Left colon (tissue), 2 donors: ENCODE results near the gene ASPN. TPM values are rescaled to one million over a fixed set of nuclear protein-coding genes. Genes with fewer than 3 reads are reported as not detected.
"Not testable (repeated sequence)": the region's sequence is repeated elsewhere in the genome, so short reads cannot be mapped to it uniquely, and the experiment has no call there.

Experiments
- ATAC-seq: fragments of 200-7000 bp; cut with Tn5 transposase; one replicate; pipeline ENCODE4 v1.9.1; 2020; ENCODE audit warnings: mild to moderate bottlenecking, moderate library complexity
- DNase-seq, 2 donors: peaks; one replicate each; pipeline ENCODE4 v3.0.0-alpha.2; 2020
- intact Hi-C, 2 donors: fragments of 100-400 bp; cut with DNase I in 1 of 2; cut with micrococcal nuclease in 1 of 2; formaldehyde crosslinking; loops; one replicate each; pipeline versions ENCODE4 v1.11.2 to v1.14.0; 2022; cut with DNase I, micrococcal nuclease
- microRNA-seq, 2 donors: library from miRNA; unstranded; fragments of <30 nt; microRNA quantifications; one replicate each; pipeline versions ENCODE4 v1.1.0 to v1.2.0, GENCODE V29; 2020
- total RNA-seq, 2 donors: library from RNA; stranded (reverse); fragmentation: NEBNext Ultra II Directional; extraction: Animal tissue kit (Norgen Biotek cat#: 25700); gene quantifications; one replicate each; pipeline ENCODE4 v1.2.1, GENCODE V29; 2021
- donor health status: DM: no; HTN: no; CAD: no.
- donor health status: DM: yes; HTN: yes; CAD: no.

Gene ASPN
- total RNA-seq, 2 donors from 2014 or later: 0.46 to 4.0 TPM

DNA sequence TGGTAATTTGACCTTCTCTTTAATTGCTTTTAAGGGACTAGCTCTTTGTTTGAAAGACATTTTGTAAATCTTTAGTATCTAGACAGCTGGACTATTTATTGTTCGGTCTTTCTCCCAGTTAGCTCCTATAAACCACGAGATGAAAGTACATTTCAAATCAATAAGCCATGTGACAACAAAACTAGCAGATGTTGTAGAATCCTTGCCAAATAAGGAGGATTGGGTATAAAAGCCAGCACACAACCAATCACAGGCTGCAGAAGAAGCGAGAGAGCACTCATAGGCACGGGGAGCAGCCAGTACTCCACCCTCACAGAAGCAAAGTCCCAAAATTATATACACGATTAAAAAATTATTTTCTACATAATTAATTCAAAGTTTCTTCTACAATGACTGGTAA lies 50.0 kb downstream of the ASPN start:
- ATAC-seq: no peak
- intact Hi-C loops: no loop called here

DNA sequence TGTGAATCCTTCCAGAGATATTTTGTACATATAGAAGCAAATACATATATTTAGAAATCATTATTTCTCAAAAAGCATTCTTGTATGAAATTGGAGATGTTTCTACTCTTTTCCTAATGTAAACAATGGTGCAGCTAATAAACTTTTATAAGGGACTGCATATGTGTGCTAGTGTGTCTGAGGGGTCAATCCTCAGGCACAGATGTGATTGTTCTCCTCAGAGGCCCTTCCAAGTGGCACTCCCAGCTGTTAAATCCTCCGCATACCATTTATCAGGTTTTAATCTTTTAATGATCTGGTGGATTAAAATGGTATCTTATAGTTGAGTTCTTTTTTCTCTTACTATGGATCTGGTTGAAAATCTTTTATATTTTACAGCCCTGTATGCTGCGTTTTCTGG lies 52.5 kb downstream of the ASPN start:
- intact Hi-C loops: no loop called here
- ATAC-seq (no peak), DNase-seq (no peak)

More for the DNA sequence above, 50.0 kb downstream of the ASPN start:
- DNase-seq: no peak

DNA sequence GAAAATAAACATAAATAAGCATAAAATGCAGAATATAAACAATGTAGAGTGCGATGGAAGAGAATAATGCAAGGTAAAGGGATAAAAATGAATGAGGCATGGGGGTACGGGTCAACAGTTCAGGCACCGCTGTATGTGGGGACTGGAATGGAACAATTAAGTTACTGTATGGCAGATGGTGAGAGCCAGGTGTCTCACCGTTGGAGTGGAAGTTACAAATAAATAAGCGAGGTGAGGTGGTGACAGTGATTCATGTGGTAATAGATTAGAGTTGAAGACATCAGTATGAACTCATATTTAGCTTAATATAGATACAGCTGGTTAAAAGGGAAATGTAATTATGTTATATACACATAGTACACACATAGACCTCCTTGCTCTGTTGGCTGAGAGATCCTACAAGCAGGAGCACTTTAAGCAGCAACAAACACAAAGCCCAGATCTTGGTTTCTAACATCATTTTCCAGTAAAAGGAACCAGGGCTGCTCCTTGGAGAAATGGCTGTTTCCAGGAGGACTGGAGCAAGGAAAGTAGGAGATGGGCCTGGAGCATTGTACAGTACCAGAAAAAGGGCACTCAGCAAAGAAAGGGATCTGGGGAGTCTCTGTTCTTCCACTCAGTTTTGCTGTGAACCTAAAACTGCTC lies 55.7 kb downstream of the ASPN start:
- ATAC-seq (no peak), DNase-seq (no peak)
- intact Hi-C loops: no loop called here

DNA sequence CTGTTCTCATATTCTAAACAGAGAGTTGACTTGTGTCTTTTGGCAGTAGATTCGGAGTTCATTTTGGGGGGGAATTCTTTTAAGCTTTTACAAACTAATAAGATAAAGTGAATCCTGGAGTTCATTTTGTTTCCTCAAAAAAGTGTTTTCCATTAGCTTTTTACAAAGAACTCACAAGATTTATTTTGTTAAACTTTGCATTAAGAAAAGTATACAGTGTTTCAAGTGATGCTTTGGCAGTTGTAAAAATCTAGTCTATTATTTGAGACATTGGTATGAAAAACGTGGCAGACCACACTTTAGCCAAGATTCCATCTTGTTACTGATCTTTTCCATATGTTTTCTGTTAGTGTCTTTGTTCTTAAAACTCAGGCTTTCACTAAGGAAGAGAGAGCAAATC lies 56.8 kb downstream of the ASPN start:
- intact Hi-C loops: no loop called here
- DNase-seq: no peak
- ATAC-seq: no peak

DNA sequence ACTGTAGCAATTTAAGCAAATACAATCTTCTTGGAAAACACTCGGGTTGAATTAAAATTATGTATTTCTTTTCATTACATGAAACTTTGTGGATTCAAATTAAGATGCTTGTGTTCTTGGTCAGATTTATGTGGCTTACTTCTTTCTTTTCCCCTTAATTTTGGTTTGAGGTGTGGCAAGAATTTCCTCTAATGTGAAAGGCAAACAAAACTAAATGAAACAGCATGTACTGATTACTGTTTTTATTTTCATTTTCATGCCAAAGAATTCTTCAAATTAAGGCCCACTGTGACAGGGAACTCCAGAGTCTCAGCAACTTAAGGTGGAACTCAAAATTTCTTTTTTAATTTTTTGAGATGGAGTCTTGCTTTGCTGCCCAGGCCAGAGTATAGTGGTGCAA lies 58.0 kb downstream of the ASPN start, which contains the start of gene OMD:
OMD (minus strand) TSS at position 132 of the 400 bp plus-strand sequence. CDS start 6,913 bp downstream, outside the sequence.
- ATAC-seq: no peak
- intact Hi-C loops: no loop called here
- no peak for DNase-seq

DNA sequence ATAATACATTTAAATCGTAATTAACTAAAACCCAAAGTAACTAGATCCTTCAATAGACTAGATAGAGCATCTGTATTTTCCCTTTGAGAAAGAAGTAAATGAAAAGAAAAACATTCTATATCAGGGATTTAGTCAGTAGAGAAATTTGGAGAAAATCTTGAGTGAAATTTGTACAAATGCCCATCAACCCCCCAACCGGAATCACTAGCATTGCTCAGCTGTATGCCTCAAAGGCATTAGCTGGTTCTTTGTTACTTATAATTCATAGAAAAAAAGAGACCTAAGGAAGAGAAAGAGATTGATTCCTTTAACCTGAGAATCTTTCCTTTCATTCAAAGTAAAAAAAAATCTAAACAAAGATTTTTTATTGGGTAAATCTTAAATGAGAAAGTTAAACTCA lies 58.7 kb downstream of the ASPN start:
- ATAC-seq (no peak), DNase-seq (no peak)
- intact Hi-C loops: no loop called here

DNA sequence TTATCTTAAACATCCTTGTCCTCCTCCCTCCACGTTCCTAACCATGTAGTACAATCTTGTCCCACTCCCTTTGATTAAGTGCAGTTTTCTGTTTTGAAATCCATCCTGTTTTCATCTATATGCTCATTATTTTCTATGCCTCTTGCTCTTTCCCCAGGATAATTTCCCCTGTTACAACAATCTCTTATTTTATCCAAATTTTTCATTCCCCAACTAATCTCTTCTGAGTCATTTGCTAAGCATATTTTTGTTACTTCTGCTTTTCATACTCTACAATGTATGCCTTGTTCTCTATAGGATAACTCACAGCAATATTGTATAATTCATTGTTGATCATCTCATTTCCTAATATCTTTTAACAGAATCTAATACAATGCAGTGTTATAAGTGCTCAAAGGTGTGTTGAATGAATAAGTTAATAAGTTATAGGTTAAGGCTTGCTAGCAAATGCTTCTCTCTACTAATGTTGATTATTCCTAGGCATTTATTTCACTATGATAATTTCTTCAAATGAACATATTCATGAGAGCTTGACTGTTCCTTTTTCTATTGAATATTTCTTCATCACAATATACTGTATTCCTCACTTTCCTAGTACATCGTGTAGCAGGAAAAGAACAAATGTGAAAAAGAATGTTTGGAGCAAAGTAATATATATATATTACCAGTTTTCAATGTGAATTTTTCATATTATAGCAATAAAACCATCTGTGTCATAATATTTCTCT lies 59.5 kb downstream of the ASPN start:
- ATAC-seq (no peak), DNase-seq (no peak)
- intact Hi-C loops: no loop called here

DNA sequence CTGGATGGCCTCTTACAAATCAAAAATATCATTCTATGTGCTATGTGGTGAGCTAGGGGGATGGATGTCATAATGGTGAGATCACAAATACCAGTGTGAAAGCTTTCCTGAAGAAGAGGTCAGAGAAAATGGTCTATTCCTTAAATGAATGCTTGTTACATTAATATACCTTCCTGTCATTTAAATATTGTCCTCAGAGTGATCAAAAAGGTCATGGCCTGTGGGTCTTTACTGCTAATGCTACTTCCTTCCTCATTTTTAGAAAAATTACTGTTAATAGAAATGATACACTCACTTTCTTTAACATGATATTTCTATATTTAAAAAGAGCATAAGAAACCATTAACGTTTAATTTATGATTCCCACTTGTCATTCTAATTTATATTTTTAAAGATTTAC lies 67.7 kb downstream of the ASPN start:
- intact Hi-C loops: no loop called here
- DNase-seq (no peak), ATAC-seq (no peak)

DNA sequence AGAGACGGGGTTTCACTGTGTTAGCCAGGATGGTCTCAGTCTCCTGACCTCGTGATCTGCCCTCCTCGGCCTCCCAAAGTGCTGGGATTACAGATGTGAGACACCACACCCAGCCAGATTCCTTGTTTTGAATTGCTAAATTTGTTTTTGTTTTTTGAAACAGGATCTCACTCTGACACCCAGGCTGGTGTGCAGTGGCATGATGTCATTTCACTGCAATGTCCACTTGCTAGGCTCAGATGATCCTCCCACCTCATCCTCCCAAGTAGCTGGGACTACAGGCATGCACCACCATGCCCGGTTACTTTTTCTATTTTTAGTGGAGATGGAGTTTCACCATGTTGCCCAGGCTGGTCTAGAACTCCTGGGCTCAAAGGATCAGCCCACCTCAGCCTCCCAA lies 71.1 kb downstream of the ASPN start:
- intact Hi-C loops, ATAC-seq, DNase-seq: not testable (repeated sequence)

DNA sequence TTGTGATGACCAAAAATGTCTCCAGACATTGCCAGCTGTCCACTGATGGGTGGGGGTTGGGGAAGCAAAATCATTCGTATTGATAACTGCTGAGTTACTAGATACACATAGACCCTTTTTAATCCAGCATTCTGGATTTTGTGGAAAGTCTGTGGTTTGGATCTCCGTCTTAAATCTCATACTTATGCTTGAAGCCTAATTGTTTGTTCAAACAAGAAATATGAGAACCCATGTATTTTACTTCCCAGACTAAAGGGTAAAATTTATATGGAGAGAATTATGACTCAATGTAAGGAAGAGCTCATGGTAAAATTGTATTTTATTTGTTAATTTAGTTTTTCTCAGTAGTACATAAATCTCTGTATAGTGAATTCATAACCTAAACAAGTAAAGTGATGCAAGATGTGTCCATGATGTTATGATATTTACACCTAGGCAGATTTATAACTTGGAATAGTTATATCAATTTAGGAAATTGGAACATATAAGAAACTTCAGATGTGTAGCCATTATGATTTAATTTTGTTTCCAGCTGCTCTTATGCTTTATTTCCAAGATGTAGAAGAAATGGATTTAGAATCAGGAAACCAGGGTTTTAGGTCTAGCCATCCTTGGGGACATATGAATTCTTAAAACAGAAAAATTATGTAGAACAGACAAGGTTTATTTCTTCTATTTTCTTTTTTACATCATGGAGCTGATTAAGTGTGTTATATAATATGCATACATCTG lies 73.4 kb downstream of the ASPN start:
- intact Hi-C loops: no loop called here
- ATAC-seq (no peak), DNase-seq (no peak)

DNA sequence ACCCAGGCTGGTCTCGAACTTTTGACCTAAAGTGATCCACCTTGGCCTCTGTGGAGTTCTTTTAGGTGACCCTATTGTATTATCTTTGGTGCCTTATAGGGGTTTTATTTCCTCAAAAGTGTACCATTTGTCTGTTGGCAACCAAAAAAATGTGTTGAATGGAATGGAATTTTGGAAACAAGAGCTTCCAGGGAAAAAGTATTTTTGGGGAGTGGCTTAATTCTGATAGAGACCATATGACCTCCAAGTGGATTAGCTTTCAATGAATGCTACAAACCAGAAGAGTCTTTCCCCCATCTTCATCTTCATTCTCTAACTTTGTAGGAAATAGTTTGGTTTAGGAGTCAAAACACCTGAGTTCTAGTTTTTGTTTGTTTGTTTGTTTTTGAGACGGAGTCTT lies 74.5 kb downstream of the ASPN start:
- ATAC-seq (no peak), DNase-seq (no peak)
- intact Hi-C loops: no loop called here

DNA sequence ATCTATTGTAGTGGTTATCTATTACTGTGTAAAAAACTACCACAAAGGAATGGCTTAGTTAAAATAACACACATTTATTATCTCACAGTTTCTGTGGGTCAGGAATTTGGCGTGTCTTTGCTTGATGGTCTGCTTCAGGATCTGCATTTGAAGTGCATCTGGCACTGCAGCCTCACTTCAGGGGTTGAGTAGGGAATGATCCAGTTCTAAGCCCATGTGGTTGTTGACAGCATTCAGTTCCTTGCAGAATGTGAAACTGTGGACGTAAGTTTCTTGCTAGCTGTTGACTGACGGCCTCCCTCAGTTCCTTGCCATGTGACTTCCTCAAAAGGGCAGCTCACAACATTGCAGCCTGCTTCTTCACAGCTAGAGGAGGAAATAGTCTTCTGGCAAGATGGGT lies 75.8 kb downstream of the ASPN start:
- intact Hi-C loops: no loop called here
- ATAC-seq (peak; percentile 89), DNase-seq (peak; percentile 28 to 36)

Small RNA genes within 50 kb of the gene (microRNA-seq; reads per million reads assigned to microRNA genes)
- 0 reads per million in 2 donors for gene MIR4670

Other genes with a start within 250 kb of the ASPN start
- 10 to 100 TPM; 39.1 to 61.9 TPM for gene IARS1, start 188.8 kb downstream of the ASPN start, total RNA-seq
- gene NOL8, start 157.2 kb downstream of the ASPN start, total RNA-seq: 10 to 100 TPM; 19.4 to 20.4 TPM
- 1 to 10 TPM; 1.7 to 2.4 TPM for gene CENPP, start 156.6 kb downstream of the ASPN start, total RNA-seq
- gene OGN, start 77.9 kb downstream of the ASPN start, total RNA-seq: 10 to 100 TPM in 1 of 2 donors, 1 to 10 TPM in 1; 3.9 to 17.6 TPM
- gene OMD, start 58.0 kb downstream of the ASPN start, total RNA-seq: 1 to 10 TPM; 1.6 to 3.0 TPM
- 1 to 10 TPM; 1.1 to 2.9 TPM for gene ECM2, start 53.5 kb upstream of the ASPN start, total RNA-seq
- gene IPPK, start 187.6 kb upstream of the ASPN start, total RNA-seq: 1 to 10 TPM; 7.1 to 9.5 TPM